ENCODE results near the gene TUBGCP5. TPM values are rescaled to one million over a fixed set of nuclear protein-coding genes. Genes with fewer than 3 reads are reported as not detected.
A peak's percentile ranks its signal among the peaks of the same experiment; 100 is the strongest.

TUBGCP5 gene
- total and polyA plus RNA-seq, 10 of the 15 experiments (the other 5 are each of a cell fraction or from before 2014, with no cell fraction given): 6.4 to 29.2 (median 20.2) TPM

- WGBS (ENCODE audit: insufficient coverage, insufficient replicate concordance, low lambda C conversion rate, missing lambda C conversion rate): 74% methylated on average over 30 of the region's 30 CpGs
- intact Hi-C loops (cut with micrococcal nuclease; ENCODE audit: unreplicated experiment) (no loop called here), in situ Hi-C loops (cut with MboI) (no loop called here)
- TF ChIP-seq ELK1 (IDR thresholded peaks at IDR 0.05; ENCODE audit: low read depth, low read length) (0 out of 2 replicates have a peak, but pooled peaks have one; percentile 12), REST (IDR thresholded peaks at IDR 0.05; ENCODE audit: low read depth, low read length) (no peak)
- H2AFZ ChIP-seq (ENCODE audit: control insufficient read depth, low read depth, low read length): peak overlapping the region; percentile 92
- peak overlapping the region; percentile 98; the same call in 1 of the 2 replicates for H3K4me3 ChIP-seq
- no TSS peak for BruUV-seq (replicated peaks)
- CTCF ChIA-PET: interaction anchor here (0.7 kb wide), 1 partner anchor 13 kb away, joined by 3 read pairs; no protein-coding TSS in a partner anchor
- POLR2A ChIA-PET: no interaction called here
- H4K20me1 ChIP-seq (ENCODE audit: control insufficient read depth, insufficient read depth): peaks cover 3% of the 10 kb centered on the region
- H3K79me2 ChIP-seq (ENCODE audit: control insufficient read depth, insufficient read depth, low read length): peaks cover 15% of the 10 kb centered on the region
- no peak overlapping the region for H3K27ac ChIP-seq (ENCODE audit: control insufficient read depth, insufficient read depth)
- H3K4me2 ChIP-seq (ENCODE audit: control insufficient read depth, insufficient read depth): peak overlapping the region; percentile 90
- RAD21 ChIA-PET (ENCODE audit: unreplicated experiment): interaction anchor here (0.9 kb wide), 1 partner anchor 55 kb away, joined by 4 read pairs; no protein-coding TSS in a partner anchor
- DNase-seq (ENCODE audit: low read depth, low spot score) (no peak), FAIRE-seq (no peak), ATAC-seq (no peak)
- no peaks in the 10 kb centered on the region for H3K9me3 ChIP-seq (replicated peaks; ENCODE audit: control insufficient read depth, insufficient read depth, low read length)
- peaks cover 4% of the 10 kb centered on the region; the same call in 1 of the 2 replicates for H3K4me1 ChIP-seq (ENCODE audit: control insufficient read depth, insufficient read depth, low read length)
- SMC1A ChIA-PET (ENCODE audit: uncharacterized antibody, unreplicated experiment): interaction anchor here (1.0 kb wide), 1 partner anchor 21 kb away, joined by 5 read pairs; no protein-coding TSS in a partner anchor
- H3K36me3 ChIP-seq (ENCODE audit: control insufficient read depth in 2 of 2, insufficient read depth in 2 of 2, low read length in 1 of 2): no peaks in the 10 kb centered on the region
- H3K27me3 ChIP-seq (replicated peaks in 1 of 2; ENCODE audit: control insufficient read depth in 2 of 2, insufficient read depth in 2 of 2, low read length in 1 of 2): no peaks in the 10 kb centered on the region
- H3K9ac ChIP-seq (ENCODE audit: control insufficient read depth, insufficient read depth, low read length): no peak overlapping the region
Measured at GRCh38 chr15:22981051-22981840, 58.1 kb downstream of the TUBGCP5 start.
